ENCODE measurements around the gene PHF14.

The PHF14 gene

GRCh38 chr7:11153694-11154093 is 180.0 kb downstream of the PHF14 start:
- DNase-seq (no peak), ATAC-seq (replicated peaks) (no peak)
- Mint-ChIP-seq H3K27ac (no peak overlapping the region), H3K4me1 (no peaks in the 10 kb centered on the region), H3K27me3 (no peaks in the 10 kb centered on the region), H3K9me3 (peaks cover 0 to 2% of the 10 kb centered on the region in 2 donors), H3K4me3 (no peak overlapping the region), H3K36me3 (peaks cover 6% of the 10 kb centered on the region in 2 donors)

- no peak overlapping the region for H3K27ac Mint-ChIP-seq
- no peak overlapping the region for H3K4me3 Mint-ChIP-seq
- ATAC-seq (replicated peaks) (no peak), DNase-seq (no peak)
- peaks cover 0 to 2% of the 10 kb centered on the region in 2 donors for H3K9me3 Mint-ChIP-seq
- H3K36me3 Mint-ChIP-seq, result peaks cover 4 to 6% of the 10 kb centered on the region in 2 donors
- no peaks in the 10 kb centered on the region for H3K27me3 Mint-ChIP-seq
- no peaks in the 10 kb centered on the region for H3K4me1 Mint-ChIP-seq
Observed at GRCh38 chr7:11155883-11156282, 182.2 kb downstream of the PHF14 start.

GRCh38 chr7:11161499-11161898 is 187.8 kb downstream of the PHF14 start:
- Mint-ChIP-seq H3K9me3 (no peaks in the 10 kb centered on the region), H3K4me3 (no peak overlapping the region), H3K27ac (no peak overlapping the region), H3K36me3 (peaks cover 3 to 9% of the 10 kb centered on the region in 2 donors), H3K27me3 (no peaks in the 10 kb centered on the region), H3K4me1 (no peaks in the 10 kb centered on the region)
- no peak for DNase-seq
- ATAC-seq (replicated peaks), result no peak

- H3K9me3 Mint-ChIP-seq, result no peaks in the 10 kb centered on the region
- no peak overlapping the region for H3K4me3 Mint-ChIP-seq
- DNase-seq, result no peak
- no peaks in the 10 kb centered on the region for H3K27me3 Mint-ChIP-seq
- H3K4me1 Mint-ChIP-seq, result no peaks in the 10 kb centered on the region
- no peak overlapping the region for H3K27ac Mint-ChIP-seq
- H3K36me3 Mint-ChIP-seq, result peaks cover 3 to 8% of the 10 kb centered on the region in 2 donors
- ATAC-seq (replicated peaks), result no peak
Observed at GRCh38 chr7:11163220-11163619, 189.5 kb downstream of the PHF14 start.

- no peaks in the 10 kb centered on the region for H3K9me3 Mint-ChIP-seq
- H3K27me3 Mint-ChIP-seq, result no peaks in the 10 kb centered on the region
Observed at GRCh38 chr7:11166051-11166450, 192.4 kb downstream of the PHF14 start.

GRCh38 chr7:11168650-11169170 is 195.0 kb downstream of the PHF14 start:
- H3K4me3 Mint-ChIP-seq, result no peak overlapping the region
- H3K4me1 Mint-ChIP-seq, result no peaks in the 10 kb centered on the region
- no peak overlapping the region for H3K27ac Mint-ChIP-seq
- ATAC-seq (replicated peaks) (no peak), DNase-seq (no peak)
- no peaks in the 10 kb centered on the region for H3K9me3 Mint-ChIP-seq
- no peaks in the 10 kb centered on the region for H3K27me3 Mint-ChIP-seq
- peaks cover 0 to 7% of the 10 kb centered on the region in 2 donors for H3K36me3 Mint-ChIP-seq

More at GRCh38 chr7:11166051-11166450, 192.4 kb downstream of the PHF14 start:
- Mint-ChIP-seq H3K4me1 (no peaks in the 10 kb centered on the region), H3K36me3 (peaks cover 3 to 8% of the 10 kb centered on the region in 2 donors), H3K27ac (no peak overlapping the region), H3K4me3 (no peak overlapping the region)
- ATAC-seq (replicated peaks), result no peak
- DNase-seq, result no peak

GRCh38 chr7:11170175-11170574 is 196.5 kb downstream of the PHF14 start:
- H3K9me3 Mint-ChIP-seq, result no peaks in the 10 kb centered on the region
- no peak overlapping the region for H3K4me3 Mint-ChIP-seq
- H3K36me3 Mint-ChIP-seq, result no peaks in the 10 kb centered on the region
- no peaks in the 10 kb centered on the region for H3K4me1 Mint-ChIP-seq
- ATAC-seq (replicated peaks) (no peak), DNase-seq (no peak)
- H3K27me3 Mint-ChIP-seq, result no peaks in the 10 kb centered on the region
- H3K27ac Mint-ChIP-seq, result no peak overlapping the region

- H3K4me3 Mint-ChIP-seq, result no peak overlapping the region
- H3K4me1 Mint-ChIP-seq, result no peaks in the 10 kb centered on the region
- H3K27me3 Mint-ChIP-seq, result no peaks in the 10 kb centered on the region
- no peak for DNase-seq
- H3K27ac Mint-ChIP-seq, result no peak overlapping the region
- H3K36me3 Mint-ChIP-seq, result no peaks in the 10 kb centered on the region
- no peaks in the 10 kb centered on the region for H3K9me3 Mint-ChIP-seq
- ATAC-seq (replicated peaks), result no peak
Observed at GRCh38 chr7:11170863-11171568, 197.3 kb downstream of the PHF14 start.

- Mint-ChIP-seq H3K4me3 (no peak overlapping the region), H3K36me3 (no peaks in the 10 kb centered on the region), H3K4me1 (no peaks in the 10 kb centered on the region), H3K27me3 (no peaks in the 10 kb centered on the region), H3K27ac (no peak overlapping the region), H3K9me3 (no peaks in the 10 kb centered on the region)
- DNase-seq, result no peak
- ATAC-seq (replicated peaks), result no peak
Observed at GRCh38 chr7:11171569-11172192, 198.0 kb downstream of the PHF14 start.

GRCh38 chr7:11172835-11173234 is 199.2 kb downstream of the PHF14 start:
- no peaks in the 10 kb centered on the region for H3K27me3 Mint-ChIP-seq
- no peaks in the 10 kb centered on the region for H3K9me3 Mint-ChIP-seq
- no peak overlapping the region for H3K27ac Mint-ChIP-seq
- no peaks in the 10 kb centered on the region for H3K36me3 Mint-ChIP-seq
- ATAC-seq (replicated peaks) (no peak), DNase-seq (no peak)
- no peak overlapping the region for H3K4me3 Mint-ChIP-seq
- no peaks in the 10 kb centered on the region for H3K4me1 Mint-ChIP-seq

GRCh38 chr7:11175371-11175770 is 201.7 kb downstream of the PHF14 start:
- Mint-ChIP-seq H3K27ac (no peak overlapping the region), H3K4me3 (no peak overlapping the region), H3K4me1 (no peaks in the 10 kb centered on the region), H3K27me3 (no peaks in the 10 kb centered on the region), H3K9me3 (no peaks in the 10 kb centered on the region), H3K36me3 (no peaks in the 10 kb centered on the region)
- no peak for ATAC-seq (replicated peaks)
- no peak for DNase-seq

- Mint-ChIP-seq H3K4me1 (no peaks in the 10 kb centered on the region), H3K27me3 (no peaks in the 10 kb centered on the region), H3K27ac (no peak overlapping the region), H3K4me3 (no peak overlapping the region), H3K36me3 (no peaks in the 10 kb centered on the region), H3K9me3 (no peaks in the 10 kb centered on the region)
- ATAC-seq (replicated peaks), result no peak
- DNase-seq, result no peak
Observed at GRCh38 chr7:11175887-11176286, 202.2 kb downstream of the PHF14 start.

- H3K36me3 Mint-ChIP-seq, result no peaks in the 10 kb centered on the region
- H3K4me3 Mint-ChIP-seq, result no peak overlapping the region
- no peak overlapping the region for H3K27ac Mint-ChIP-seq
- DNase-seq, result no peak
- ATAC-seq (replicated peaks), result no peak
- H3K27me3 Mint-ChIP-seq, result no peaks in the 10 kb centered on the region
- H3K4me1 Mint-ChIP-seq, result no peaks in the 10 kb centered on the region
- no peaks in the 10 kb centered on the region for H3K9me3 Mint-ChIP-seq
Observed at GRCh38 chr7:11176985-11177555, 203.4 kb downstream of the PHF14 start.

GRCh38 chr7:11177793-11178192 is 204.1 kb downstream of the PHF14 start:
- no peaks in the 10 kb centered on the region for H3K27me3 Mint-ChIP-seq
- DNase-seq, result no peak
- H3K4me3 Mint-ChIP-seq, result no peak overlapping the region
- no peak overlapping the region for H3K27ac Mint-ChIP-seq
- ATAC-seq (replicated peaks), result no peak
- H3K36me3 Mint-ChIP-seq, result no peaks in the 10 kb centered on the region
- H3K4me1 Mint-ChIP-seq, result no peaks in the 10 kb centered on the region
- H3K9me3 Mint-ChIP-seq, result no peaks in the 10 kb centered on the region

GRCh38 chr7:11181590-11181989 is 207.9 kb downstream of the PHF14 start:
- no peaks in the 10 kb centered on the region for H3K36me3 Mint-ChIP-seq
- ATAC-seq (replicated peaks) (no peak), DNase-seq (no peak)
- no peaks in the 10 kb centered on the region for H3K4me1 Mint-ChIP-seq
- H3K4me3 Mint-ChIP-seq, result no peak overlapping the region
- H3K9me3 Mint-ChIP-seq, result peaks cover 0 to 7% of the 10 kb centered on the region in 2 donors
- H3K27ac Mint-ChIP-seq, result no peak overlapping the region
- no peaks in the 10 kb centered on the region for H3K27me3 Mint-ChIP-seq

Data from stimulated activated naive B cell treated with anti-CD40 and anti-IgM and Interleukin-4, amounts not matched to agents 10 μg/mL and 1 μg/mL and 100 μg/mL, for 72 hours (primary cell).